ENCODE data around the gene AP1S3.

Gene AP1S3

DNA sequence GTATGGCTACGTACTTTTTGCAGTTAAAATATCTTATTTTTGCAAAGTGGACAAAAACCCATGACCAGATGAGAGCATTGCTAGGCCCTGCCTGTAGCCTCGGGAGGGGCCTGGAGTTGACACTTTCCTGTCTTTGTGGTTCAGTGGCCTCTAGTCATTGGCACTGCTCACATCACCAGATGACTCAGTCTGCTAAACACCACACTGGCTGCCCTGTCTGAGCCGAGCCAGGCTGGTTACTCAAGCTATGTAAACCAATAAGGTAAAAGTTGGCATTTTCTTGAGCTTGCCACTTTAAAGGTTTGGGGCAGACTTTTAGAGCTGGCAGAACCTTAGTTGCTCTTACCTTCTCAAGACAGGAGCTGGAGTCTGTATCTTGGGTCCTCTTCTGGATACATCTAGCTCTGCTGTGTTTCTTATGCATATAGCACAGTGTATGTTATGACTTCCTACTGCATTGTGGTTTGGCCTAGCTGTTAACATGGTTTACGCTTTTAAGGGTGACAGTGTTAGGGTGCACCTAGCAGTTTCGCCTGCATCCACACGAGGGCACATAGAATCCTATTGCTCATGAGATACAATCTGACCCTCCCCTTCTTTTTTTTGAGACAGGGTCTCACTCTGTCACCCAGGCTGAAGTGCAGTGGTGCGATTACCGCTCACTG, 76.4 kb downstream of the AP1S3 start:
- peak; percentile 23 to 34 for DNase-seq (ENCODE audit: low read depth in 2 of 2)

DNA sequence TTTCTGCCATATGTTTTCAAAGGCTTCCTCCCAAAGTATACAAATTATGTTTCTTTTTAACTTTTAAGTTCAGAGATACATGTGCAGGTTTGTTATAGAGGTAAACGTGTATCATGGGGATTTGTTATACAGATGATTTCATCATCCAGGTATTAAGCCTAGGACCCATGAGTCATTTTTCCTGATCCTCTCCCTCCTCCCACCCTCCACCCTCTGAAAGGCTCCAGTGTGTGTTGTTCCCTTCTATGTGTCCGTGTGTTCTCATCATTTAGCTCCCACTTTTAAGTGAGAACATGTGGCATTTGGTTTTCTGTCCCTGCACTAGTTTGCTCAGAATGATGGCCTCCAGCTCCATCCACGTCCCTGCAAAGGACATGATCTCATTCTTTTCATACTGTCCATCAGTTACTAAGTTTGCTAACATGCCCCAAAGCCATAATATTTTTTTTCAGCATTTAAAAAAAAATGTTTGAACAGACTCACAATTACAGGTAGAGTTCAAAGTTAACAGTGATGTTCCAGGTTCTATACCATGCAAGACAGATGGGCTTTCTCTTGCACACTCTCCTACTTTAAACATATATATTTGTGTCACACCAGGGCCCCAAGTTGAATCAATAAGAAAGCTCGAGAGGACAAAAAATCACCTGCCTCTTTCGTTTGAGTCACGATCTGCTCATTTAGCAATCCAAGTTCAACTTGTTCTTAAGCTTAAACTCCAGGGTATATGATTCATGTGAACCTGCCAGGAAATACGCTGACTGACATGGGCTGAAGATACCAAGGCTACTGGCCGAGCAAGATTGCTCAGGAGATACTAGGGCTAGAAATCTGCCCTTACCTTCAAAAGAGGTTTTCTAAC, 77.6 kb downstream of the AP1S3 start:
- DNase-seq (ENCODE audit: low read depth in 2 of 2) = no peak

- no peak for DNase-seq (ENCODE audit: low read depth in 2 of 2)
Measured at GRCh38 chr2:223758131-223758840, 79.1 kb downstream of the AP1S3 start.

DNA sequence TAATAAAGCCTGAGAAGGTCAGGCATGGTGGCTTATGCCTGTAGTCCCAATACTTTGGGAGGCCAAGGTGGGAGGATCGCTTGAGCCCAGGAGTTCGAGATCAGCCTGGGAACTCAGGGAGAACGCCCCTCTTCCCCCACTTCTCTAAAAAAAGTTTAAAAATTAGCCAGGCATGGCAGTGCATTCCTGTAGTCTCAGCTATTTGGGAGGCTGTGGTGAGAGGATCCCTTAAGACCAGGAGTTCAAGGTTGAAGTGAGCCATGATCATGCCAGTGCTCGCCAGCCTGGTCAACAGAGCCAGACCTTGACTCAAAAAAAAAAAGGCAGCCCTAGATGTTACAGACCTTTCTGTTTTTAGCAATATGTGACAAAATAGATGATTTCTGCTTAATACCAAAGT, 83.4 kb downstream of the AP1S3 start:
- no peak for DNase-seq (ENCODE audit: low read depth in 2 of 2)

DNA sequence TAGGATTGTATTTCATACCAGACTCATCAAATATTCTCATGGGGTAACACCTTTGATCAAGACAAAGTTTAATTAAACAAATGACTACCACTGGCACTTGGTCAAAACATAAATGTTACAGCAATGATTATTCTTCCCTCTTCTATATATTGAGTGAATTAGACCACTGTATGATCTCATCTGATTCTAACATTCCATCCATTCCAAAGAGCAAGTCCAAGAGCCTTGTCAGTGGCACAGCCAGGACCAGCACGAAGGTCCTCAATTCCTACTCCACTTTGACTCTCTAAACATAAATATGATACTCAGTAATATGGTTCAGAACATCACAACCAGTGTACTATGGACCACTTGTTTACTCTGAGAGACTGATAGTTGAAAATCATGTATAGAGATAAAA, 86.4 kb downstream of the AP1S3 start:
- DNase-seq (ENCODE audit: low read depth in 2 of 2) = no peak

DNA sequence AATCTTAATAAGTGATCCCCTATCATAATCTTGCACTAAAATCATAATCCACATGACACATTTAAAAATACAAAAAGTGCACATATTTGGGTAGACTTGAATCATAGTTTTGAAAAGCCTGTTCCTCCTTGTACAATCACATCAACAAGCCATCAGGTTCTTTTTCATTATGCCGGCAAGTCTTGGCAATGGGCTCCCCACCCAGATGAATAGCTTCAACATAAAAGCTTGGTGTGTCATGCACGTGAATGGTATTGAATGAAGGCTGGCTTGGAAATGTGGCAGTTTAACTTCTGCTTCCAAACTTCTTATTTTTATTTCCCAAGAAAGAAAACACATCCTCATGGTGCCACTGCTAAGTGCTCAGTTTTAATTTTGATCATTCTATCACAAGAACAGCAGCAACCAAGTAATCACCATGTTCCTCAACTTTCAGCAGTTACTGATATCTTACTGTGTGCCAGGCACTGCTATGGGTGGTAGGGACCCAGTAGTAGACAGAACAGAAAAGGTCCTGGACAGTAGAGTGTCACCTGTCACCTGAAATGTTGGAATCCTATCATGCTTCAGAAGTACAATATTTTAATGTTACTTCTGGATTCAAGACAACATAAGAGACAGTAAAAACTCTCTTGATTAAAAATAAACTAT, 89.9 kb downstream of the AP1S3 start:
- no peak for DNase-seq (ENCODE audit: low read depth in 2 of 2)

- no peak for DNase-seq (ENCODE audit: low read depth in 2 of 2)
Measured at GRCh38 chr2:223746611-223747010, 90.8 kb downstream of the AP1S3 start.

- no peak for DNase-seq (ENCODE audit: low read depth in 2 of 2)
Measured at GRCh38 chr2:223744580-223744979, 92.8 kb downstream of the AP1S3 start.

- DNase-seq (ENCODE audit: low read depth in 2 of 2) = no peak
Measured at GRCh38 chr2:223740679-223741078, 96.7 kb downstream of the AP1S3 start.

- DNase-seq (ENCODE audit: low read depth in 2 of 2) = no peak
Measured at GRCh38 chr2:223737207-223737606, 100.2 kb downstream of the AP1S3 start.

- DNase-seq (ENCODE audit: low read depth in 2 of 2) = no peak
Measured at GRCh38 chr2:223736488-223736887, 100.9 kb downstream of the AP1S3 start.

DNA sequence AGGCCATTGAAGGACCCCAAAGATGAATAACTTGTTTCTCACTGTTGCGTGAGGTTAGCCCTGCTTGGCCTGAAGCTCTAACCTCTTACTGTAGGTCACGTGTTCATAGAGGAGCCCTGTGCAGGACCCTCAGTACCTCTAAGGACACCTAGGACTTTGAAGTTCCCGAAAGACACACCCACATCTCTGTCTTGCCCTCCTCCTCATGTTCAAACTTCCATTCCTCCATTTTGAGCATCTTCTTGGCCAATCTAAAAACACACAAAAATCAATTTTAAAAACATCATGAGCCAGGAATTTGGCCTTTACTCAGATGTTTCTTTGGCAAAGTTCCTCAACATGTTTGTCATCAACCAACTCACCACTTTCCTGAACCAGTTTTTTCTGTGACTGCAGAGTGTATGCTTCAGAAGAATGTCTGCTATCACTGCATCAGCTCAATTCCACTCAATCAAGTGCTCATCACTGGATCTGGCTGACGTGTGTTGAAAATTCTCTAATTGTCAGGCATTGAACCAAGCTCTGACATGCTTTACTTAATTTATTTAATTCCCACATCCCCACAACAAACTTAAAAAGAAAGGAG, 101.6 kb downstream of the AP1S3 start:
- no peak for DNase-seq (ENCODE audit: low read depth in 2 of 2)

DNA sequence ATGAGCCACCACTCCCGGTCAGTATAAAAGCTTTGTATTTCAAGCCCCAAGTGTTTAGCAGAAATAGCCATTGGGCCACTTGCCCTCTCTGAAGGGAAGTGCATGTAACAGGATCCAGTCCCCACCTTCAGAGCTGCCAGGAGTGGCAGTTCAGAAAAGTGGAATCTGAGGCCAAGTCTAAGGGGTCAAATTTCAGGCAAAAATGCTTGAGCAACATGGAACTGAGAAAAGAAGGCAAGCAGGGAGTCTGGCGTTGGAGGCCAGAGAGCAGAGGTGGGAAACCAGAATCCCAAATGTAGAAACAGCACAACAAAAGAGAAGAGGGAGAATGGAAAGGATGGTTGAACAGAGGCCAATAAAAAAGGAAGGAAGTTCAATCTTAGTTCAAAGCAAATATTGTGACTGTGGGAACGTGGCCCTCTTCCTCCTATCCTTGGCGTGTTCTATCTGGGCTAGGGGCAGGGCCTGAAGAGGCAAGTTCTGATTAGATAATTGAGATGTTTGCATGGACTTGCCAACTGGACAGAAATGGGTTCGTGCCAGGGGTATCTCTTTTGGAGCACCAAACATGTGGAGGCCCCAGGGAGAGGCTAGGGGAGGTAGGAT, 102.2 kb downstream of the AP1S3 start:
- no peak for DNase-seq (ENCODE audit: low read depth in 2 of 2)

GRCh38 chr2:223734346-223734745, 103.0 kb downstream of the AP1S3 start:
- DNase-seq (ENCODE audit: low read depth in 2 of 2) = no peak

GRCh38 chr2:223732346-223732745, 105.0 kb downstream of the AP1S3 start:
- no peak for DNase-seq (ENCODE audit: low read depth in 2 of 2)

DNA sequence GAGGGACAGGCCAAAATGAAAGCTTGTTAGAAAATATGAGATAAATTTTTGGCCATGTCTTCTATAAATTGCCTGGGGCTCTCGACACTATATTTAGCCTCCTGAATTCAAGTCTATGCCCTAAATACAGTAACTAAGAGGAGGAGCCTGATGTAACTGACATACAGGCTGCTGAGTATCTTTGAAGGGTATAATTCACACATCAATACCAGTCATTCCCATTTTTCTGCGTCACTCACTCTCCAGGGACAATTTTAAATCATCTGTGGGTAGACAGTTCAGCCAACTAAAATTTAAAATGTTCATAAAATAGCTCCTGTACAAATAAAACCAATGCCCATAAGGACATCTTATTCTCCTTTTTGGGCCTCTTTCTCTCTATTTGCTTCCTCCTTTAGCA, 105.9 kb downstream of the AP1S3 start:
- no peak for DNase-seq (ENCODE audit: low read depth in 2 of 2)

- no peak for DNase-seq (ENCODE audit: low read depth in 2 of 2)
Measured at GRCh38 chr2:223729781-223730180, 107.6 kb downstream of the AP1S3 start.

DNA sequence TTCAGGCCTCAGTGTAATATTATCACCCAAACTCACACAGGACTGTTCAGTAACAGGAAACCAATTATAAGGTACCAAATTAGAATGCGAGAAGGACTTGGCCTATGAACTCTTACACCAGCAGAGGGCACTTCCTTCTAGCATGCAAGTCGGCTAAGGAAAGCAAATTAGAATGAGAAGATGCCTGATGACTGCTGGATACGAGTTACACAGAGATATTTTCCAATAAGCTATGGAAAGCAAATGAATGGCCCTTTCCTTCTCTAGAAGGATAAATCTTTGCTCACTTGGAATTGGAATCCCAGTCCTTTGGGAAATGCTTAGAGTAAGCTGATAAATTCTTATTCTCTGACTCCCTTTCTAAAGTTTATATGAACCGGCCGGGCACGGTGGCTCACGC, 109.8 kb downstream of the AP1S3 start:
- no peak for DNase-seq (ENCODE audit: low read depth in 2 of 2)

- no peak for DNase-seq (ENCODE audit: low read depth in 2 of 2)
Measured at GRCh38 chr2:223725986-223726970, 111.1 kb downstream of the AP1S3 start.

DNA sequence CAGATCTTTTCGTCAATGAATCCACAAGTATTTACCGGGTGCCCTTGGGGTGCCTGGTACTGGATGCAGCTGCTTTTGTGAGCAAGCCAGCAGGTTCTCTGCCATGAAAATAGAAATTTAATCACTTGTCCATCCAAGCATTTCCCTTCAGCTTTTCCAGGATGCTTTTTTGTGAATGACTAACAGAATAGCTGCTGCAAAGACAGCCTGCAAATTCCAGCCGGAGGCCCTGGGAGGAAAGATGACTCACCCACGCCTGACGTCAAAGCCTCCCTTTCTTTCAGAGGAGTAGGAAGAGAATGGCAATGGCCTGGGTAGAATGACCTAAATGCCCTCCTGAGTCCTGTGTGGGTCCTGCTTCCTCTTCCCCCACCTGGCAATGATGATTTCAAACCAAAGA, 111.9 kb downstream of the AP1S3 start:
- DNase-seq (ENCODE audit: low read depth in 2 of 2) = no peak
